Omental fat pad (tissue), 4 donors: ENCODE data around the gene MBD4. TPM values are rescaled to one million over a fixed set of nuclear protein-coding genes. Genes with fewer than 3 reads are reported as not detected.

Experiments
- ATAC-seq: fragments of 150-250 bp; one replicate; pipeline ENCODE4 v1.9.1; 2016; ENCODE audit warnings: mild to moderate bottlenecking, moderate library complexity; ENCODE audit not compliant: low FRiP score
- DNase-seq: peaks from one replicate; pipeline ENCODE4 v3.0.0-alpha.2; 2019; ENCODE audit warnings: low spot score
- CTCF ChIP-seq, 3 donors: fragments of 450-650 bp; IDR thresholded peaks; one replicate each; pipeline ENCODE4 v1.5.1; 2016 to 2017; ENCODE audit warnings: antibody characterized with exemption in 3 of 3, mild to moderate bottlenecking in 3 of 3, moderate library complexity in 2 of 3
- total RNA-seq, 4 donors: library from RNA; depleted of rRNA; stranded (reverse); fragments of >200 nt; gene quantifications; one replicate each; pipeline ENCODE4 v1.1.0, GENCODE V29; 2016

MBD4 gene
- total RNA-seq, 4 donors from 2014 or later = 15.6 to 29.3 (median 27.8) TPM

DNA sequence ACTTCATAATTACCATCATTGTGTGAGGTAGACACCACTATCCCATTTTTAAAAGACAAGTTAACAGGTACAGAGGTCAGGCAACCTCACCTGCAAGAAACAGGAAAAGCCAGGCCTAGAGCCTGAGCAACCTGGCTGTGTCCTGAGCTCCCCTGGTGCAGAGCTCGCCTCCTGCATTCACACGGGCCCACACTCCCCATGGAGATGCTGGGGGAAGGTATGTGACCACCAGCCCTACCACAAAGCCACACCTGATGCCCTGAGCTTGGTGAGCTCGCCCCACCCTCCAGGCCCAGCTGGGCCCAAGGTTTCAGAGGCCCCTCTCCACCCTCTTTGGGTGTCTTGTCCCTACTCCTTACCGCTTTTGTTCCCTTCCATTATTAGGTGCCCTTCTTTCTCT lies 10.1 kb downstream of the MBD4 start:
- ATAC-seq = no peak
- DNase-seq = no peak
- TF ChIP-seq CTCF (IDR thresholded peaks at IDR 0.05) = no peak

- peak in 1 of 3 donors; percentile 13 for TF ChIP-seq CTCF (IDR thresholded peaks at IDR 0.05)
- DNase-seq (no peak), ATAC-seq (no peak)
These were observed 10.7 kb downstream of the MBD4 start for GRCh38 chr3:129429080-129429451.

DNA sequence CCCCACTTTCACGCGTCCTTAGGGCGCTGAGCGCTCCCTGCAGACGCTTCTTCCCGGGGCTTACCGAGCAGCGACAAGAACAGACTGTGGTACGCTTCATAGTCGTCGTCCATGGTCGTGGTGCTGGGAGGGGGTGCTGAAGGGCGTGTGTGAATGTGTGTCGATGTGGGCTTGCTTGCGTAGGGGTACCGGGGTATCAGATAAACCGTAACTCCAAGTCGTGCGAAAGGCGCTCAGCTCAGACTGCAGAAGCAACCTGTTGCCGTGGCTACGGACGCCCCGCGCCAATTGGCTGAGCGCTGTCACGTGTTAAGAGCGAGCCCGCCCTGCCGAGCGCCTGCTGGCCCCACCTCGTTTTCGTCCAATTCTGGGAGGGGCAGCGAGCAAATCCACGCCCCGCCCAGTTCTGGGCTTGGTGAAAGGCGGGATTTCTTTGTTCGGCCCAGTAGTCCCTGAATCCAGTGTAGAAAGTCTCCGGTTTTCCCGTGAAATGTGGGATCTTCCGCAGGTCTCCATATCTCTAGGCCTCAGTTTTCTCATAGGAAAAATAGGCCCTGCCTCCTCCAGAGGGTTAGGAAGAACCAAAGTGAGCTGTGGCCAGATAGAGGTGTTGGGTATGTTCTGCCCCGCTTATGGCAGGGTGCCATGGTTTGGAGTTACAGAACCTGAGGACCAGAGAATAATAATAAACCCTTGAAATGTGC lies 11.2 kb downstream of the MBD4 start, which contains the start of gene EFCAB12:
EFCAB12 (minus strand) TSS at position 261 of the 704 bp plus-strand sequence; CDS start at position 113, 148 bp downstream.
- no peak for TF ChIP-seq CTCF (IDR thresholded peaks at IDR 0.05)
- DNase-seq (peak; percentile 91), ATAC-seq (peak; percentile 97)

- peak; percentile 4 for ATAC-seq
- TF ChIP-seq CTCF (IDR thresholded peaks at IDR 0.05) = no peak
- no peak for DNase-seq
These were observed 11.8 kb downstream of the MBD4 start for GRCh38 chr3:129428007-129428375.

DNA sequence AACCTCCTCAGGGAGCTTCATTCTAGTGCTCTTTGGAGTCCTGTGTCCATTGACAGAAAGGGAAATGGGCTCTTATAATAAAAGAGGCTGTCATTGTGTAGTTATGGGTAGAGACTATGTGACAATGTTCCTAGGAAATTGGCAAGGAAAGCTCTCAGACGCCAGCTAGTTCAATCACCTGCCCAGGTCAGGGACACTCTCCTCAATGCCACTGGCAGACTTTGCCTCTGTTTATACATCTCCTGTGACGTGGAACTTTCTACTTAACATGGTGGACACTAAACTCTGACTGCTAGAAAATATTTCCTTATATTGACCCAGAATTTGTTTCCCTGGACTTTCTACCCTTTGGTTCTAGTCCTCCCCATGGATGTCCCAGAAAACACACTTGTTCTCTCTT lies 14.1 kb downstream of the MBD4 start:
- DNase-seq (no peak), ATAC-seq (no peak)
- TF ChIP-seq CTCF (IDR thresholded peaks at IDR 0.05) = no peak

GRCh38 chr3:129425213-129425612 lies 14.5 kb downstream of the MBD4 start:
- no peak for TF ChIP-seq CTCF (IDR thresholded peaks at IDR 0.05)
- no peak for DNase-seq
- ATAC-seq = no peak

- DNase-seq (no peak), ATAC-seq (no peak)
These were observed 15.4 kb downstream of the MBD4 start for GRCh38 chr3:129424185-129424841.

More at GRCh38 chr3:129424185-129424841, 15.4 kb downstream of the MBD4 start:
- no peak for TF ChIP-seq CTCF (IDR thresholded peaks at IDR 0.05)
